Osteocyte (in vitro differentiated cells): ENCODE measurements around the gene SSBP1. TPM values are rescaled to one million over a fixed set of nuclear protein-coding genes. Genes with fewer than 3 reads are reported as not detected.

Source experiments
- DNase-seq: peaks from one replicate; pipeline ENCODE4 v3.0.0; 2021; ENCODE audit warnings: mixed read lengths; ENCODE audit not compliant: unreplicated experiment; ENCODE audit errors: extremely low spot score
- H3K27ac Mint-ChIP-seq: one replicate; pipeline ENCODE4 v1.8.0; 2021; ENCODE audit warnings: mild to moderate bottlenecking, mixed read lengths; ENCODE audit not compliant: unreplicated experiment
- H3K27me3 Mint-ChIP-seq: one replicate; pipeline ENCODE4 v1.8.0; 2021; ENCODE audit warnings: mixed read lengths; ENCODE audit not compliant: unreplicated experiment
- H3K36me3 Mint-ChIP-seq: one replicate; pipeline ENCODE4 v1.8.0; 2021; ENCODE audit warnings: mixed read lengths; ENCODE audit not compliant: unreplicated experiment
- H3K4me1 Mint-ChIP-seq: one replicate; pipeline ENCODE4 v1.8.0; 2021; ENCODE audit warnings: mixed read lengths; ENCODE audit not compliant: unreplicated experiment
- H3K4me3 Mint-ChIP-seq: one replicate; pipeline ENCODE4 v1.8.0; 2021; ENCODE audit warnings: mild to moderate bottlenecking, moderate library complexity, mixed read lengths; ENCODE audit not compliant: unreplicated experiment
- H3K9me3 Mint-ChIP-seq: one replicate; pipeline ENCODE4 v1.8.0; 2021; ENCODE audit warnings: mixed read lengths; ENCODE audit not compliant: unreplicated experiment
- total RNA-seq: library from RNA; stranded (reverse); gene quantifications from 2 replicates; pipeline ENCODE4 v1.2.1, GENCODE V29; 2021
- TF ChIP-seq, protein P1 (sequence below): fragments of 200-600 bp; sonication (generic); IDR thresholded peaks from 2 replicates; pipeline ENCODE4 v1.5.0; 2021; ENCODE audit warnings: antibody characterized with exemption, mild to moderate bottlenecking, moderate library complexity

The SSBP1 gene
- total RNA-seq, 1 donor from 2014 or later = 112 TPM

DNA sequence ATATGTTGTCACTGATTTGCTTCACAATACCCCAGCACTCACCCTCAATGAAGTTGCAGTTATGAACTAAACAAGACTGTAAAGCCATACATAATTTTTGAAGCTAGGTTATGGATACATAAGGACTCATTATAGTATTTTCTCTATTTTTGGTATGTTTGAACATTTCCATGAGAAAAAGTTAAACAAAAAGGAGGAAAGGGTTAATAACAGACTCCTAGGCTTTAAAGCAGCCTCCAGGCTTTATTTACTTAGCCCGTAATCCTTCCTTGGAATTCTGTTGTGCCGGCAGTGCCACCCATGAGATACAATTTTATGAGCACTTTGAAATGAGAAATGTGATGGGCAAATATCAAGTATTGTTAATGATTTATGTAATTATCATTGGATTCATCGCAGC lies 34.0 kb upstream of the SSBP1 start:
- TF ChIP-seq, protein P1, sequence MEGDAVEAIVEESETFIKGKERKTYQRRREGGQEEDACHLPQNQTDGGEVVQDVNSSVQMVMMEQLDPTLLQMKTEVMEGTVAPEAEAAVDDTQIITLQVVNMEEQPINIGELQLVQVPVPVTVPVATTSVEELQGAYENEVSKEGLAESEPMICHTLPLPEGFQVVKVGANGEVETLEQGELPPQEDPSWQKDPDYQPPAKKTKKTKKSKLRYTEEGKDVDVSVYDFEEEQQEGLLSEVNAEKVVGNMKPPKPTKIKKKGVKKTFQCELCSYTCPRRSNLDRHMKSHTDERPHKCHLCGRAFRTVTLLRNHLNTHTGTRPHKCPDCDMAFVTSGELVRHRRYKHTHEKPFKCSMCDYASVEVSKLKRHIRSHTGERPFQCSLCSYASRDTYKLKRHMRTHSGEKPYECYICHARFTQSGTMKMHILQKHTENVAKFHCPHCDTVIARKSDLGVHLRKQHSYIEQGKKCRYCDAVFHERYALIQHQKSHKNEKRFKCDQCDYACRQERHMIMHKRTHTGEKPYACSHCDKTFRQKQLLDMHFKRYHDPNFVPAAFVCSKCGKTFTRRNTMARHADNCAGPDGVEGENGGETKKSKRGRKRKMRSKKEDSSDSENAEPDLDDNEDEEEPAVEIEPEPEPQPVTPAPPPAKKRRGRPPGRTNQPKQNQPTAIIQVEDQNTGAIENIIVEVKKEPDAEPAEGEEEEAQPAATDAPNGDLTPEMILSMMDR = no peak
- Mint-ChIP-seq H3K27ac (no peak overlapping the region), H3K36me3 (no peaks in the 10 kb centered on the region), H3K4me3 (no peak overlapping the region), H3K9me3 (no peaks in the 10 kb centered on the region), H3K4me1 (peaks cover 30% of the 10 kb centered on the region), H3K27me3 (no peaks in the 10 kb centered on the region)
- no peak for DNase-seq

DNA sequence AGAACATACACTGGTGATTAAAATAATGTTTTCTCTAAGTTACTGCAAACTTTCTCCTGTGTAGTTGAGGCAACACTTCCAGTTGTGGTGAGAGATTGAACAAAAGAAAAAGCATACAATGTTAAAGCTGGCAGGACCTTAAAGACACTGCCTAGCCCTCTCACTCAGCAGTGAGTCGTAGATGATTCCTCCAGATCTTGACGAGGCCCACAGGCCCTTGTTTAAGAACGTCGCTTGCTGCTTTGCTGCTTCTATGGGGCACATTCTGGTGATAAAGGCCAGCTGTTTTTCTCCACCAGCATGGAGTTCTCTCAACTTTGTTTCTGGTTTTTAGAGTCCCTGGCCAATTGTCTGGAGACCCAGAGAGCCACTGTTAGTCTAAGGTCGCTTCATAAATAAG lies 33.4 kb upstream of the SSBP1 start:
- TF ChIP-seq, protein P1 = no peak
- no peak overlapping the region for H3K4me3 Mint-ChIP-seq
- no peaks in the 10 kb centered on the region for H3K9me3 Mint-ChIP-seq
- no peaks in the 10 kb centered on the region for H3K36me3 Mint-ChIP-seq
- peaks cover 30% of the 10 kb centered on the region for H3K4me1 Mint-ChIP-seq
- DNase-seq = no peak
- H3K27ac Mint-ChIP-seq = no peak overlapping the region
- H3K27me3 Mint-ChIP-seq = no peaks in the 10 kb centered on the region

DNA sequence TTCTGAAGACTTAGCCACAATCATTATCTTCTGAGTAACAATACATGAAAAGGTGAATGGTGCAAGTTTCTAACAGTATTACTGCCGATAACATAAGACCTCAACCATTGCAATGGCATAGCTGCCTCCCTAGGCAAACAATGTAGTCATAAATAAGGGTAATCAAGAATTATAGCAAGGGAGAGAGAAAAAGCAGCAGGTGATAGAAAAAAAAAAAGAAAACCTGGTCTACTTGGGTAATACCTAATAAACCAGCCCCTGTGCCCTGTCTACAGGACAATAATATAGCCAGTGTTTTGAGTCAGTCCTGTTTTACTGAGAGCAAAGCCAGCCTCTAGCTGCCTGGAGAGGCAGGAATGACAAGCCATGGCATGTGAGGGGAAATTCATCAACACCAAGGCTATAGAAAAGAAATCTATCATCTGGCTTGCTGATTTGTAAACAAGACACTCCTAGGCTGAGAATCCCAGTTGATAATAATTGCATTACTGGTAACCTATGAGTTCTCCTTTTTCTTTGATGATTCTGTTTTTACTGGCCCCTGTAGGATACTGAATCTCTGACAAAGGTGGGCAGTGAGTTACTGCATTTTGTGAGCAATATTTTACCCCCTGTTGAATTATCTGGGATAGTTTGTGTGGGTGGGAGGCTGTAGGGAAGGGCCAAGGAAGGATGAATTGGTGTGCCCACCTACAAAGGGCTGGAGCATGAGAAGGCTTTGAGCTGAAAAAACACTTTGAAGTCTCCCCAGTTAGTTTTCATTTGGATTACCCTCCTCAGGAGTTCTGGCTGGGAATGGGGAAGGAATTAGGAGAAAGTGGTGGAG lies 31.7 kb upstream of the SSBP1 start:
- no peaks in the 10 kb centered on the region for H3K36me3 Mint-ChIP-seq
- H3K4me3 Mint-ChIP-seq = no peak overlapping the region
- peaks cover 18% of the 10 kb centered on the region for H3K4me1 Mint-ChIP-seq
- TF ChIP-seq, protein P1 = no peak
- H3K27me3 Mint-ChIP-seq = no peaks in the 10 kb centered on the region
- no peak for DNase-seq
- H3K27ac Mint-ChIP-seq = no peak overlapping the region
- no peaks in the 10 kb centered on the region for H3K9me3 Mint-ChIP-seq

DNA sequence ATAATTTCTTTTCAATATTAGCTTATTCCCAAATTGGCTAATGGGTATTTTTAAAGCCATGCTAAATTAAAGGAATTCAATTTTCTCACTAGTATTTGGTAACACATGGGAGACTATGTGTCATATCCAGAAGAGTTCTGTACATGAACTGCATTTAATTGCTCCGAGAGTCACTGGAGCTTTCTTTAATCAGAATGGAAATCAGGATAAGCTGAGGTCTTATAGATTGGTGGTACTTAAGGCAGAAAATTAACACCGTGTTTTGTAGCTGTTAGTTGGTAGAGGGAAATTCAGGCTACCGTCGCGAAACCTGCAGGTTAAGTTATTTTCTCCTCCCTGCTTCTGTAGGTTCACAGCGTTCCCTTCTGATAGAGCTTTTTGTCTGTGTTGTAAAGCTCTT lies 29.8 kb upstream of the SSBP1 start, which contains the start of gene WEE2:
TSS of gene WEE2 (plus strand) at position 3 of the 400 bp plus-strand sequence. CDS start 406 bp downstream, outside the sequence.
- Mint-ChIP-seq H3K4me1 (peaks cover 12% of the 10 kb centered on the region), H3K27ac (no peak within 1 kb of the TSS), H3K4me3 (no peak within 1 kb of the TSS), H3K27me3 (no peaks in the 10 kb centered on the region), H3K9me3 (no peaks in the 10 kb centered on the region), H3K36me3 (no peaks in the 10 kb centered on the region)
- TF ChIP-seq, protein P1 = no peak
- no peak for DNase-seq

DNA sequence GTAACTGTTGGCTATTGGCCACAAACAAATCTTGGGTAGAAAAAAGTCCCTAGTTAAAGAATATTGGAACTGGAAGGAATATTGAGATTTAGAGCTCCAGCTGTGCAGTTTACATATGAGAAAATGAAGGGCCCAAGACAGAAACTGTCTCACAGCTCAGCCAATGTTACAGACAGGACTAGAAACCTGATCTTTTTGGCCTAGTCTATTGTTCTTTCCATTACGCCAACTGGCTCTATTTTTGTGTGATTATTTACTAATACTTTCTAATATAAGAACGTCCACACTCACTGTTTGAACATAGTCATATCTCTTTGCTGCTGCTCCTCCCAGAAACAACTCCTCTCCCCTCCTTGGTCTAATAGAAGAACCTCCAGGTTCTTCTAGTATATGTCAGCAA lies 28.8 kb upstream of the SSBP1 start:
- H3K4me3 Mint-ChIP-seq = no peak overlapping the region
- H3K9me3 Mint-ChIP-seq = no peaks in the 10 kb centered on the region
- H3K4me1 Mint-ChIP-seq = peaks cover 12% of the 10 kb centered on the region
- no peak overlapping the region for H3K27ac Mint-ChIP-seq
- TF ChIP-seq, protein P1 = no peak
- no peak for DNase-seq
- H3K36me3 Mint-ChIP-seq = no peaks in the 10 kb centered on the region
- H3K27me3 Mint-ChIP-seq = no peaks in the 10 kb centered on the region
